Dermis microvascular lymphatic vessel endothelial cell (primary cell): ENCODE results near the gene NBPF12. TPM values are rescaled to one million over a fixed set of nuclear protein-coding genes. Genes with fewer than 3 reads are reported as not detected.
"Not testable (repeated sequence)": the region's sequence is repeated elsewhere in the genome, so short reads cannot be mapped to it uniquely, and the experiment has no call there.

ENCODE experiments used
- DNase-seq, 2 donors: peaks; one replicate each; pipeline versions ENCODE4 v3.0.0 to v3.0.0-alpha.2; 2010; ENCODE audit warnings: low read depth in 2 of 2
- total RNA-seq: library from RNA; depleted of rRNA; stranded (reverse); fragments of >200 nt; gene quantifications from 2 replicates; pipeline ENCODE4 v1.2.1, GENCODE V29; 2014

NBPF12 gene
- total RNA-seq, 1 donor from 2014 or later: 2.8 TPM

- DNase-seq: not testable (repeated sequence)
Measured at GRCh38 chr1:146985855-146986254, 47.7 kb downstream of the NBPF12 start.

- DNase-seq: not testable (repeated sequence)
Measured at GRCh38 chr1:146986450-146986849, 48.3 kb downstream of the NBPF12 start.

DNA sequence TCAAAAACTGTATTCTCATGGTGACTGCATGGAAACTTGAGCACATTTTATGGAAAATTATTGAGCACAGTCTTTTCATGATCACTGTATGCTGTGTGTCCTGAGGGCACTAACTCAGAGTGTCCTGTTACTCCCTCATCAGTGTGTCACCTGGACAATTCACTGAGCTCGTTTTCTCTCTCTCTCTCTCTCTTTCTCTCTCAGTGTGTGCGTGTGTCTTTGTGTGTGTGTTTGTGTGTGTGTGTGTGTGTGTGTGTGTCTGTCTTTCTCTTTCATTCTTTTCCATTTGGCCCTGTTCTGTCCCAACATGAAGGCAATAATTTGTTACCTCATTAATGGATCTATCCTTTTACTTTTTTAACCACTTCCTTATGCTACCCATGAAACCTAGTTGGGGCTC, 49.4 kb downstream of the NBPF12 start:
- DNase-seq: not testable (repeated sequence)

DNA sequence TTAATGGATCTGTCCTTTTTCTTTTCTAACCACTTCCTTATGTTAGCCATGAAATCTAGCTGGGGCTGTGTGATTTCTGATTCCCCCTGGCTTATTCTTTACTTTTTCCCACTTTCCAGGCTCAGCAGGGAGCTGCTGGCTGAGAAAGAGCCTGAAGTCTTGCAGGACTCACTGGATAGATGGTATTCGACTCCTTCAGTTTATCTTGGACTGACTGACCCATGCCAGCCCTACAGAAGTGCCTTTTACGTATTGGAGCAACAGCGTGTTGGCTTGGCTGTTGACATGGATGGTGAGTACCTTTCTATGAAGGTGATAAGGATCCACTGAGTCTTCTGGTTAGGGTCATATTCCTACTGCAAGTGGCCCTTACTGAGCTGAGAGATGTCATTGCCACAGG, 51.3 kb downstream of the NBPF12 start:
- DNase-seq: not testable (repeated sequence)

DNA sequence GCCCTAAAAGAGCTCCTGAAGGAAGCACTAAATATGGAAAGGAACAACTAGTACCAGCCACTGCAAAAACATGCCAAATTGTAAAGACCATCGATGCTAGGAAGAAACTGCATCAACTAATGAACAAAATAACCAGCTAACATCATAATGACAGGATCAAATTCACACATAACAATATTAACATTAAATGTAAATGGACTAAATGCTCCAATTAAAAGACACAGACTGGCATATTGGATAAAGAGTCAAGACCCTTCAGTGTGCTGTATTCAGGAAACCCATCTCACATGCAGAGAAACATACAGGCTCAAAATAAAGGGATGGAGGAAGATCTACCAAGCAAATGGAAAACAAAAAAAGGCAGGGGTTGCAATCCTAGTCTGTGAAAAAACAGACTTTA, 70.4 kb downstream of the NBPF12 start:
- DNase-seq: not testable (repeated sequence)

DNA sequence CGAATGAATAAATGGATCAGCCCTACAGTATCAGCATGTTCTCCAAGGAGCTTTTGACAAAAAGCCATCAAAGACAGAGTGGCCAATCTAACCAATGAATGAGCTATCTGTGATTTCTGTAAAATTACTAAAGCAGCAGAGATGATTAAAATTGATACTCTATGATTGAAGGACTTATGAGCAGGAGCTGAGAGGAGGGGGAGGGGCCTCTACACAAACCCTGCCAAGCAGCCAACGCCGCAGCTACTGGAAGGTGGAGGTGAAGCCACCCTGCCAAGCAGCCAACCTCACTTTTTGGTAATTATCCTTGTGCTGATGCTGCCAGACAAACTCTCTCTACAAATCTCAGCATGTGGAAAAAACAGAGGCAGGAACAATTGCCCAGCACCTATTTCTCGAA, 88.9 kb downstream of the NBPF12 start:
- DNase-seq: not testable (repeated sequence)

DNA sequence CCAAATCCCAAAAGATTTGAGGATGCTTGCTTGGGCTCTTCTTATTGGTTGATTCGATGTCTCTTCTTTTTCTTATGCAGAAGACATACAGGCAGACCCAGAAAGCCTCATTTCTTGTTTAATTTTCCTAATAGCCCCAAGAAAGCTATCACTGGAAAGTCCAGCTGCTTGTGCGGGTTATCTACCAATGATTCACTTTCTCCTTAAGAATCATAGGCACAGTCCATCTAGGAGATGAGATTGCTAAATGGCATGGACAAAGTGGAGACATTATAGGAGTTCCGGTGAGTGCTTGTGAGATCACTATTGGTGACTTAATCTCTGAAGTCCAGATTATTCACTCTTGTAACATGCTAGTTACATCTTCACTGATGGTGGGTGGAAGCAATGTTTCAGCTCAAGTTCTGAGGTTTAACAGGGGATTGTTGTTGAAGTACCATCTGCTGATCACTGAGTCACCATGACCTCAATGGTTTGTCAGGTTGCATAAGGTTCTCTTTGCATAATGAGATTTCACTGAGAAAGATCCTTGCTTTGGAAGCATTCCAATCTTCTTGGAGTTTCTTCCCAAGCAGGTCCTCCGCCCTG, 92.0 kb downstream of the NBPF12 start:
- DNase-seq: not testable (repeated sequence)

GRCh38 chr1:147039916-147040315, 101.8 kb downstream of the NBPF12 start:
- DNase-seq: no peak

- DNase-seq: not testable (repeated sequence)
Measured at GRCh38 chr1:147042891-147043290, 104.8 kb downstream of the NBPF12 start.

DNA sequence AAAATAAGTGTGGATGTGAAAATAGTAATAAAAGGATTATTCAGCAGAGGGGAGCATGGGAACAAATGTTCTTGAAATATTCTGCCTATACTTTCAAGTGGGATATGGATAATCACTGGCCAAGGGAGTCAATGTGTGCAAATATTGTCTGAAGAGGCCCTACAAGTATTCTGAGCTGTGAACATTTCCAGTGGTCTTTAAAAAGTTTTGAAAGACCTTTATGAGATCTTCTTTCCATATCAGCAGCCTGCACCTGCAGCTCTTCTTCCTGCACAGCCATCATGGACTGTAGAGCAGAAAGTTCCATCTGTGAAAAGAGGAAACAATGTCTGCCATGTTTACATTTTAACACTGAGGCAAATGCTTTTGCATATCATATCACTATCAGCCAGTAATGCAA, 106.4 kb downstream of the NBPF12 start:
- DNase-seq: not testable (repeated sequence)

Other genes starting within 250 kb of the NBPF12 start
- gene PRKAB2, start 234.1 kb downstream of the NBPF12 start, total RNA-seq: 3.2 and 3.6 TPM in 2 replicates